Superior temporal gyrus (tissue), 1 donor: ENCODE measurements around the gene KRT1.
"Not testable (repeated sequence)": the region's sequence is repeated elsewhere in the genome, so short reads cannot be mapped to it uniquely, and the experiment has no call there.

Experiments
- DNase-seq: peaks from one replicate; pipeline ENCODE4 v3.0.0-alpha.2; 2016; ENCODE audit errors: extremely low spot score

Gene KRT1

DNA sequence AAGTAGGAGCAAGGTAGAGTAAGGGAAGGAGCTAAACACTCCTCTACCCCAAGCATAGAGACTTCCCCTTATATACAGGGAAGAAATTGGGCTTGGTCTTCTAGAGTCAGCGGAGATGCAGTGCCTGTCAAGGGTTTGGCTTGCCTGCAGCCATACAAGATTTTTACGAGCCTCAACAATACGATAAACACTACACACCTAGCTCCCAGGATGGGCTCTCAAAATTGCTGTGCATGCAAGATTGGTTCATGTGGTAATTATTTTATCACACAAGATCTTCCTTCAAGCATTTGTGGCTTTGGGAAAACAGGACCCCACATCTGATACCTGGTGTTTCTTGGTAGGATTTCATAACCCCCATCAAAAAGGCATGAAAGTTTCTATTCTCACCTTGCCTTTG lies at the start of gene KRT1:
Gene KRT1, minus strand, starts transcription at position 45 of the 400 bp plus-strand sequence. CDS start 59 bp downstream, outside the sequence.
- DNase-seq = no peak

GRCh38 chr12:52729147-52729546 lies 48.9 kb upstream of the KRT1 start:
- no peak for DNase-seq

- DNase-seq = no peak
These were observed 48.2 kb upstream of the KRT1 start for GRCh38 chr12:52728374-52728773.

GRCh38 chr12:52727037-52727436 lies 46.8 kb upstream of the KRT1 start:
- DNase-seq = no peak

GRCh38 chr12:52726451-52726850 lies 46.2 kb upstream of the KRT1 start:
- no peak for DNase-seq

- no peak for DNase-seq
These were observed 44.2 kb upstream of the KRT1 start for GRCh38 chr12:52724384-52724783.

- DNase-seq = no peak
These were observed 42.5 kb upstream of the KRT1 start for GRCh38 chr12:52722680-52723079.

- no peak for DNase-seq
These were observed 41.7 kb upstream of the KRT1 start for GRCh38 chr12:52721838-52722470.

DNA sequence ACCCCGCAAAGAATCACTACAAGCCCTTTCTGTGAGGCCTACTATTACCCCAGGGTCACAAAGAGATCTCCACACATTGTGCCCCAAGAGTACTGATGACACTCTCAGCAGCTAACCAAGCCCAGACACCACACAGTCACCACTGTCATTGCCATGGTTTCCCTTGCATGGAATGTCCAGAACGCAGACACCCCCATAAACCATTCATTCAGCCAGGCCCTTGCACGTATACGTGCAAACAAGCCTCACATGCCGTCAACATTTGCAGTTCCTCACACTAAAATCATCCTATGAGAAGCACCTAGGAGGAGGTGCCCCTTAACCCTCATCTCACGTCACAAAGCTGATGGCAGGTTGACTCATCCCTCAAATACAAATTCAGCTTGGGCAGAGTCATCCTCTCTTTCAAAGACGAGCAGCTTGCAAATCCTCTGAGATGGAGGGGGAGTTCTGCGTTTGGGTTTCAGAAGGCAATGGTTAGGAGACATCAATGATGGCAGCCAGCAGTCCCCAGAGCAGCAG lies 40.2 kb upstream of the KRT1 start:
- no peak for DNase-seq

DNA sequence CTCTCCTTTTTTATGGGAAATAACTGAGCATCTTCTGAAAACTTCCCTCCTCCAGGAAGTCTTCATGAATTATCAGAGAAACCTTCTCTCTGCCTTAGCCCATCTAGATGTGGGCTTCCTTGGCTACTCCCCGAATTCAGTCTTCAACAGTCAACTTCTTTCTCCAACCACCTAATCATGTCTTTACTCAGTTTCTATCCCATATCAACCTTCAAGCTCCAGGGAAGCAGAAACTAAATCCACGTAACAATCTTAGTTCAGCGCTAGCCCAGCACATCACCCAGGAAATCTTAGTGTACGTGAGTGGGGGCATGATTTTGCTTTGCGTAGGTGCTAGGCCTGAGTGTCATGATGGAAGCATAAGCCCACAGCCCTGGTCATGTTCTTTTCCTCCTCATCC lies 35.9 kb upstream of the KRT1 start:
- DNase-seq = no peak

- DNase-seq = no peak
These were observed 35.2 kb upstream of the KRT1 start for GRCh38 chr12:52715416-52715815.

DNA sequence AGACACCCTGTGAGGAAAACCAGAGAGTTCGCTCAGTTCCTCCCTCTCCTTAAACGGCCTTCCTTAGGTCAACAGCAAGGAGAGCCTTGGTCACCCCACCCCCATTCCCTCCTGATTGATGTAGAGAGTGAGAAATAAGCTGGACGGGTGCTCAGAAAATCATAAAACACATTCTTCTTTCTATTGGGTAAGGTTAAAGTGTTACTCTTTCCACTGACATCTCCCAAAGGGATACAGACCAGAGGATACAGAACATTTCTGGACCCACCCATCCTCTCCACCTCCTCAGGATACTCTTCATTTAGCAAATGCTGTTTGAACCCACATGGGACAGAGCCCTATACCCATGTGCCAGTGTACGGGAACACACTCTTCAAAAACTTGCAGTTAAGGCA lies 34.7 kb upstream of the KRT1 start:
- no peak for DNase-seq

GRCh38 chr12:52713960-52714886 lies 34.0 kb upstream of the KRT1 start:
- DNase-seq = no peak

DNA sequence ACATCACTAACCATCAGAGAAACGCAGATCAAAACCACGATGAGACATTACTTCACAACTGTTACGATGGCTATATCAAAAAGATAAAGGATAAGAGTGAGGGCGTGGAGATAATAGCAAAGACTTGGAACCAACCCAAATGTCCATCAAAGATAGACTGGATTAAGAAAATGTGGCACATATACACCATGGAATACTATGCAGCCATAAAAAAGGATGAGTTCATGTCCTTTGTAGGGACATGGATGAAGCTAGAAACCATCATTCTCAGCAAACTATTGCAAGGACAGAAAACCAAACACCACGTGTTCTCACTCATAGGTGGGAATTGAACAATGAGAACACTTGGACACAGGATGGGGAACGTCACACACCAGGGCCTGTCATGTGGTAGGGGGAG lies 31.9 kb upstream of the KRT1 start:
- DNase-seq = not testable (repeated sequence)

DNA sequence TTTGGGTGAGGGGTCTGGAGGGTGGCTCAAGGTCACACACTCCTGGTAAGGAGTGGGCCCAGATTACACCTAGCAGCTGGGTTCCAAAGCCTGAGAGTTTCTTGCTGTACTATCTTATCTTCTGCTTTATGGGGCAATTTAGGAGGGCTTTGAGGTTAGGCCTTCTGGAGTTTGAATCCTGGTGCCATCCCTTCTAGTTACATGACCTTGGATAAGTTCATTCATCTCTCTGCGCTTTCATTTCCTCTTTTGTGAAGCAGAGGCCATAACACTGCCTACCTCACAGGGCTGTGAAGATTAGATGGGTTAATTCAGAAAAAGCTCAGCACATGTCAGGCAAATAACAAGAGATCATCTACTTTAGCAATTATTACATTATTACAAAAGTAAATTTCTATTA lies 30.5 kb upstream of the KRT1 start:
- DNase-seq = no peak

GRCh38 chr12:52708010-52708409 lies 27.8 kb upstream of the KRT1 start:
- DNase-seq = no peak

DNA sequence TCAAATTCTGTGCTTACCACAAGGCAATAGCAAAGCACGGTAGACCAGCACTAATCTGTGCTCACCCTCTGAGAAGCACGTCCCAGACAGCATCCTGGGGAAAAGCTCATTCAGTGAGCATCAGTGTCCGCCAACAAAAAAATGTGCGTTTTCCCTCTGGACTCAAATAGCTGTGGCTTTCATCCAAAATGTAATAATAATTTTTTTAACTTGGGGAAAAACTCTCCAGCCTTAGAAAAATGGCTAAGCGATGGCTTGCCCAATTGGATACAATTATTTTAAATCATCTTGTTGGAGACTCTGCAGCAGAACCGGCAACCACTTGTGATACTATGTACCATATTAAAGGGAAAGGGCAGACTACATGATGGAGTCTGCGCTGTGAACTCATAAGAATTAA lies 24.3 kb upstream of the KRT1 start:
- DNase-seq = no peak

DNA sequence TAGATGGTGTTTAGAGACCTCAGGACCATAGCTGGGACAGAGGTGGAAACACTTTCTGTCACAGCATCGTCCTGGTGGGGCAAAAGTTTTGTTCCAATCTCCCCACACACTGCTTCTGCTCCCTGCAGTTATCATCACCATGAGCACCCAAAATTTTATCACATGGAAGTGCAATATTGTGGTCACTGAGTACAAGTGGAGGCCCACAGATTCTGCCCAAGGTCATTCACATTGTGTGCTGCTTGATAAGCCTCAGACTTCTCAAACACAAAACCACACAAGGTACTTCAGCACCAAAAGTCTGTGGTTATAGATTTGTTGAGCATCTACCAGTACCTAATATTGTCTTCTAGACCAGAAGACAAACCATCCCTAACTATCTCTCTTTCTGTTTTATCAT lies 23.7 kb upstream of the KRT1 start:
- DNase-seq = no peak

DNA sequence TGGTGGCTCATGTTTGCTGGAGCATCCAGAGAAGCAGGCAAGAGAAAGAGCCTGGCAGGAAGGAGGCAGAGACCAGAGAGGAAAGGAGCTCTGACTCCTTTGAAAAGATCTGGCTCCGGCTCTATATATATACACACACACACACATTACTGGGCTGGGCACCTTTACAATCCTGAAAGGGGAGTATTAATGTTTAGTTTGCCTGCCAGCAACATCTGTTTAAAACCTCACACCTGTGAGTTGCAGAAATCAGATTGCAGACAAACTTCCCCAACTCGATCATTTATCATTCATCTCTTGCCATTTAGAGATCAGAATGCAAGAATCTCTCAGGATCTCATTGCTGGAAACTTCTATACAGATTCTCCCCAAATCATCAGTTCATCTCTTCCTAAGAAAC lies 23.2 kb upstream of the KRT1 start, which contains the start of gene KRT77:
Gene KRT77, minus strand, starts transcription at position 101 of the 400 bp plus-strand sequence. Its CDS starts 90 bp downstream, at position 11.
- no peak for DNase-seq

DNA sequence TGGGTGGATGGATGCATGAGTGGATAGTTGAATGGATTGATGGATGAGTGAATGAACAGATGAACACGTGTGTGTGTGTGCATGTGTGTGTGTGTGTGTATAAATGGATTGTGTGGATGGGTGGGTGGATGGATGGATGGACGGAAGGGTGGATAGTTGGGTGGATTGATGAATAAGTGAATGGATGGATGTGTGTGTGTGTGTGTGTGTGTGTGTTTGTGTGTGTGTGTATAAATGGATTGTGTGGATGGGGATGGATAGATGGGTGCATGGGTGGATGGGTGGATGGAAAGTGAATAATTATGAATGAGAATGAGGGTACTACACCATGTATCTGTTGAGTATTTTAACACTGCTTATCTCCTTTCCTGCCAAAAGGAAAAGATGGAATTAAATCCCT lies 22.1 kb upstream of the KRT1 start:
- DNase-seq = no peak

- no peak for DNase-seq
These were observed 21.1 kb upstream of the KRT1 start for GRCh38 chr12:52701281-52701680.

DNA sequence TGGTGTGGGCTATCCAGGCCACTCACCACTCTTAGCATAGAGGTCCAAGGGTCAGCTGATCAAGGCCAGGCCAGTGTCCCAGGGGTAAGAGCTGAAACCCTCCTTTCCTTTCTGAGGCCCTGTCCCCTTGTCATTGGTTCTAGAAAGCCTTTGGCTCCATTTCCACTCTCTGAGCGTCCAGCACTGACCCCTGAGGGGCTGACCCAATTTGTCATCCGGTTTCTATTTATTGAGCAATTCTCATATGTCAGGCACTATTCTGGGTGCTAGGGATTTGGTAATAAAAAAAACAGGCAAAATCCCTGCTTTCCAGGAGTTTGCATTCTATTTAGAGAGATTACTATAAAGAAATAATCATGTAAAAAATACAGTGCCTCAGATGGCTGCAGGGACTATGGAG lies 19.8 kb upstream of the KRT1 start:
- no peak for DNase-seq

- DNase-seq = no peak
These were observed 19.2 kb upstream of the KRT1 start for GRCh38 chr12:52699373-52699772.
